Midbrain (tissue), 1 donor: ENCODE results near the gene RUFY4.
"Not testable (repeated sequence)": the region's sequence is repeated elsewhere in the genome, so short reads cannot be mapped to it uniquely, and the experiment has no call there.

Experiments
- DNase-seq: peaks from one replicate; lab custom pipeline; 2025; lab: John Stamatoyannopoulos, UW

RUFY4 gene

GRCh38 chr2:218031261-218031660 is 37.8 kb upstream of the RUFY4 start:
- no peak for DNase-seq

GRCh38 chr2:218031771-218032257 is 37.2 kb upstream of the RUFY4 start:
- DNase-seq: no peak

- DNase-seq: no peak
Measured at GRCh38 chr2:218032336-218033171, 36.5 kb upstream of the RUFY4 start.

GRCh38 chr2:218033208-218033589 is 35.9 kb upstream of the RUFY4 start:
- no peak for DNase-seq

- no peak for DNase-seq
Measured at GRCh38 chr2:218033590-218034496, 35.2 kb upstream of the RUFY4 start.

GRCh38 chr2:218034497-218035213 is 34.4 kb upstream of the RUFY4 start:
- peak; percentile 66 for DNase-seq

- DNase-seq: no peak
Measured at GRCh38 chr2:218035463-218036100, 33.5 kb upstream of the RUFY4 start.

- no peak for DNase-seq
Measured at GRCh38 chr2:218036371-218036770, 32.7 kb upstream of the RUFY4 start.

GRCh38 chr2:218039171-218039570 is 29.9 kb upstream of the RUFY4 start:
- no peak for DNase-seq

- DNase-seq: no peak
Measured at GRCh38 chr2:218040883-218041282, 28.2 kb upstream of the RUFY4 start.

- no peak for DNase-seq
Measured at GRCh38 chr2:218041302-218042168, 27.5 kb upstream of the RUFY4 start.

- no peak for DNase-seq
Measured at GRCh38 chr2:218043100-218043499, 26.0 kb upstream of the RUFY4 start.

- no peak for DNase-seq
Measured at GRCh38 chr2:218043701-218044109, 25.3 kb upstream of the RUFY4 start.

GRCh38 chr2:218044599-218044998 is 24.5 kb upstream of the RUFY4 start:
- not testable (repeated sequence) for DNase-seq

- DNase-seq: peak; percentile 5
Measured at GRCh38 chr2:218046238-218046637, 22.8 kb upstream of the RUFY4 start.

- DNase-seq: no peak
Measured at GRCh38 chr2:218047536-218048225, 21.4 kb upstream of the RUFY4 start.

- DNase-seq: no peak
Measured at GRCh38 chr2:218051903-218052302, 17.1 kb upstream of the RUFY4 start.

- DNase-seq: no peak
Measured at GRCh38 chr2:218059289-218059688, 9.8 kb upstream of the RUFY4 start.

GRCh38 chr2:218060118-218060517 is 8.9 kb upstream of the RUFY4 start:
- DNase-seq: no peak
